GM19238 (cell line): ENCODE data around the gene ARAP1.

ENCODE experiments used
- DNase-seq: peaks from one replicate; pipeline ENCODE4 v3.0.0; 2011; ENCODE audit warnings: low spot score; ENCODE audit not compliant: insufficient read length

The ARAP1 gene

DNA sequence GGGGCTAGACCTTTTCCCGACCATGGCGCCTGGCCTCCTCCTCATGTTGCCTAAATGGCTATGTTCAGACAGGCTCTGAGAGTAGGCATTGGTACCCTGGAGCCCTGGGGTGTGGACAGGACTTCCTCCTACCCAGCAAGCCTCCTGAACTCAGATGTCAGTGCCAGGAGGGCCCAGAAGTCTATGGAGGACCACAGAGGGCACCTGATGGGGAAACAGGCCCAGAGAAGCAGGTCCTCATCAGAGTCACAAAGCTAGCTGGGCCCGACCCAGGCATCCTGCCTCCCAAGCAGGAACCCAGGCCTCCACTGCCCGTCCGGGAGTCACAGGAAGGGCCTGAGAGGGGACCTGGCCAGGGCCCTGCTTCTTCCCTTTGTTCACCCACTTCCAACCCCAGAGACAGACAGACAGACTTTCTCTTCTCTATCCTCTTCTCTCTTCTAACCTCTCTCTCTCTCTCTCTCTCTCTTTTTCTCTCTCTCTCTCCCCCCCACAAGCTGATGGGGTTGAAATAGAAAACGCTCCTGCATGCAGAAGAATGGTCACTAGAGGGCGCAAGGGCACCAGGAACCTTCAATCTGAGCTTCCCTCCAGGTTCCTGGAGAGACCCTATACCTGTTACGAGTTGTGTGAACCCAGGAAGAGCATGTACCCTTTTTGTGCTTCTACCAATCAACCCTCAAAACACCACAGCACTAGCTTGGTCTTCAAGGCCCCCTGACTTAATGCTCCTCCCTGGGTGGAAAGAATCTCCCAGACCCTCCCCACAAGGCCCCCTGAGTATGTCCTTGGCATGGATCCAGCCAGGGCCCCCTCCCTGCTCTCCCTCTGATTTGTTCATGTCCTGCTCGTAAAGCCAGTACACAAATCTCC is 27.1 kb downstream of the ARAP1 start:
- peak; percentile 62 for DNase-seq

GRCh38 chr11:72724021-72724551 is 28.1 kb downstream of the ARAP1 start:
- no peak for DNase-seq

DNA sequence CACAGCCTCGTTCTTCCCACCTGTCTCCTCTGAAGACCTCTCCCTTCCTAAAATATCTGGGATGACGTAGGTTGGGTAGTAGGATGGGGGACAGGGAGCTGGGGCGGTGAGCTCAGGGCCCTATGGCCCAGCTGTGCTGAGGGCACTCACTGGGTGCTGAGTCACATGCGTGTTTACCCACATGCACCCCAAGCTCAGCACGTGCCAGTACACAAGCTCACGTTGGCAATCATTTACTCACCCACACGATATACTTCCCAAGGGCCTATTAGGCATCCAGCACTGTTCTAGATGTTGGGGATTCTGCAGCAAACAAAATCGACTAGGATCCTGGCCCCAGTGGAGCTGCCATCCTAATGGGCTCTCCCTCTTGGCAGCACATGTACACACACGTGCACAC is 28.7 kb downstream of the ARAP1 start:
- DNase-seq: no peak

GRCh38 chr11:72722050-72722748 is 30.0 kb downstream of the ARAP1 start:
- DNase-seq: peak; percentile 96

DNA sequence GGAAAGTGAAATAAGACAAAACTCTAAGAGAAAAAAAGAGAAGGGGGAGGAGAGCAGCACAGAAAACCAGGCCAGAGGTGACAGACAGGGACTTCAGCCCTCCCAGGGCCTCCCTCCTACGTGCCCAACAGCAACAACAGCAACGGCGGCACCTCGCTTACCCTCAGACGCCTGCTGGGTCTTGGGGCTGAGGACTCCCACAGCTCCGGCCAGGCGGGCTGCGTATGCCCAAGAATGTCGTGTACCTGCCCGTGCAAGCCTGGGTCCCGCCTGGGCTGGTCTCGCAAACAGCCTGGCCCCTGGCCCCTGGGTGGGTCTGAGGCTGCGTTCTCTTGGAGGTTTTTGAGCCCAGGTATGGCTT is 30.5 kb downstream of the ARAP1 start:
- peak; percentile 45 for DNase-seq

DNA sequence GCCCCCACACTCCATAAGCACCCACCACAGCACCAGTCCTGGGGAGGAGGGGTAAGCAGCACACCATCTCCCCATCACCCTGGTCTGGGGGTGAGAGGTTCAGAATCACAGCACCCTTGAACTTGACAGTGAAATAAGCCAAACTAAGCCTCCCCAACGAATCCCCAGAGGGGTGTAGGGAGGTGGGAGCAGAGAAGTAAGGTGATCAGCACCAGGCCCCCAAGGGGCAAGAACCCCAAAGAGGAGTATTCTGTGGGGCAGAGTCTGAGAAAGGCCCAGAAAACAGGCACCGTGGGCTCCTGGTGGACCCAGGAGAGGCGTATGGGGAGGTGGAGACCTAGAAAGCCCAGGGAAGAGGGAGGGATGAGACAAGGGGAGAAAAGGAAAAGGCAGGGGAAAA is 30.9 kb downstream of the ARAP1 start:
- DNase-seq: no peak

GRCh38 chr11:72720784-72721183 is 31.4 kb downstream of the ARAP1 start:
- DNase-seq: no peak

- no peak for DNase-seq
Observed at GRCh38 chr11:72720047-72720446, 32.2 kb downstream of the ARAP1 start.

GRCh38 chr11:72719551-72719950 is 32.7 kb downstream of the ARAP1 start:
- no peak for DNase-seq

DNA sequence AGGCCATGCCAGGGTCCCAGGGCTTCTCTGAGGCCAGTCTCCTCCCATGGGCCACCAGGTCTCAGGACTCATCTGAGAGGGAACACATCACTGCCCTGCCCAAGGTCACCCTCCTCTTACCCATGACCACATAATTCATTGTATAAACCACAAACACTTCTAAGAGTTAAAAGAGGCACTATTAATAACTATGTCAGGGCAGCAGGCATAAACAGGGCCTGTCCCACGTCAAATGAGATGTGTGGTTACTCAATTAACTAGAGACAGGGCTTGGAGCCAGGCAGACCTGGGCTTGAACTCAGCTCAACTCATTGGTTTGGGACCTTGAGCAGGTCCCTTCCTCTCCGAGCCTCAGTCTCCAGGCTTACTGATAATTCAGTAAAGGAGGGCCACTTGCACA is 33.1 kb downstream of the ARAP1 start:
- DNase-seq: no peak

DNA sequence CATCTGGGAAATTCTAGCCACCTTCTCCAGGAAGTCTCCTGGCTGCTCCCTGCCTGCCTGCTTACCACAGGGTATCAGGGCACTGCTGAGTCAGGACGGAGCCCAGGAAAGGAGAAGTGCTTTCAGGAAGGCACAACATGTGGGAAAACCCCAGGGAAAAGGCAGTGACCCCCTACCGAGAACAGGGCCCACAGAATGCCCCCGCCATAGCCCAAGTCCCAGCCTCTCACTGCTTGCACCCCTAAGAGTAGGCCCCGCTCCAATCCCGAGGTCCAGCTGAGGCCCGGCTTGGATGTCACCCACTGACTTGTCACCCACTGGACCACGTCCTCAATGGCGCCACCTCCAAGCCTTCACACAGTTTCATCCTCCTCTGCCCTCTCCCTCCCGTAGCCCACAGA is 34.1 kb downstream of the ARAP1 start:
- DNase-seq: no peak

GRCh38 chr11:72716788-72717435 is 35.3 kb downstream of the ARAP1 start:
- no peak for DNase-seq

DNA sequence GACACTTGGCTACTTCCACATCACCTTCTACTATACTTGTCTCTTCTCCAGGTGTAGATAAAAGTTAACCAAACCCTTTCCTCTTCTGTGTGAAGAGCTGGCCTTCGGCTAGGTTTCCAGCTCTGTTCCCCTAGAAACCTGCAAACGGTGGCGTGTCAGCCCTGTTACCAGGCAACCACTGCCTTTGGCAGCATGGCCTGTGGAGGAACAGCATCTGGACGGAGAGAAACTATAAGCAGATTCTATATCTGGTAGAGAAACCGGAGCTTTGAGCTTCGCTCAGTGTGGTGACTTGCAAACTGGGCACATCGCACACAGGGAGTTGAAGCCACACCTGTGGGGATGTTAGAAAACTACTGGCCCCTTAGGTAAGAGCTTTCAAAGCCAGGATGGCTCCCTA is 35.9 kb downstream of the ARAP1 start:
- no peak for DNase-seq

DNA sequence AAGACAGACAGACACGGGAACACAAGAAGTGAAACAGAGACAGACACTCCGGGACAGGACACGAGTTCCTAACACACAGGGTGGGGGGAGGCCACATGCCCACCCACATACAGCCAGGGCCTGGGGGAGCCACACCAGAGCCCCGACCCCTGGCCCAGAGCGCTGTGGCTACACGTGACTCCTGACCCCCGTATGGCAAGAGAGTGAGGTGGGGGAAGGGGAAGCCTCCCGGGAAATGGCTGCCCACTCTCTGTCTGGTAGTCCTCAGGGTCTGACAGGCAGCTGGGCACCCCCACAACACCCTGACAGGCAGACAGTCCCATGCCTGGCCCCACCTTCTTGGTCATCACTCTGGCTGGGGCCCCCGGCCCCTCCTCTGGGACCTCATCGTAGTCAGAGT is 39.4 kb downstream of the ARAP1 start:
- DNase-seq: no peak

DNA sequence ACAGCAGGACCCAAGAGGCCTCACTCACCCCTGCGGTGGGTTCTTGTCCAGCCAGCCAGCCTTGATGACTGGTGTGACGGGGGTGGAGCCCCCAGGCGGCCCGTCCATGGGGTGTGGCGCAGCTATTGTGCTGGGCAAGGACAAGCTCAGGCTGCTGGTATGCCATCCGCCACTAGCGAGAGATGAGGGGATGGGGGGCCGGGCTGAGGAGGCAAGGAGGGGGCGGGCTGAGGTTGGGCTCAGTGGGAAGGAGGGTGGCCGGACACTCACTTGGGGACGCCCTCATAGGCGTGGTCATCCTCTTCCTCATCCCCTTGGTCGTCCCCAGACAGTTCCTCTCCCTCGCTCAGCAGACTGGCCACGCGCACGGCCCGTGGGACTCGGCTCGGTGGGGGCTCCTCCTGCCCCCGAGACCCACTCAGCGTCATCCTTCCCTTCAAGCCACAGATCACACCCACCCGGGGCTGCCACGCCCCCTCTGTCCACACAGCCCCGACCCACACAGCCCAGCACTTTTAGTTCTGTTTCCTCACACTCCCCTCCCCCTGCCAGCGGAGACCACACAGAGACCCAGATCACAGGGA is 39.9 kb downstream of the ARAP1 start:
- no peak for DNase-seq

DNA sequence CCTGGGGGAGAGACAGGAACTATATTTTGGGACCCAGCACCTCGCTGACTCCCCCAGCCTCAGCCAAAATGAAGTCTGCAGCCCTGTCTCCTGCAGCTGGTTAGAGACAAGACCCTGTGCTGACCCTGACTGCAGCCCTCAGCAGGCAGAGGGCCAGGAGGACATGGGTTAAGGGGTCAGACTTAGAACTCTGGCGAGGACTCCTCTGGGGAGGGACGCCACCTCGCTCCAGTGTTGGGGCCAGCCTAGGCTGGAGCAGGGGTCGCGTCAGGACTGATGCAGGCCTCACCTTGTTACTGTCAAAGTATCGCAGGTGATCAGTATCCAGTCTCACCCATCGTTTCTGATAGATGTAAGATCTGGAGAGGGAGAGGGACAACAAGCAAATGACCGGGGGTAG is 41.1 kb downstream of the ARAP1 start:
- DNase-seq: no peak

DNA sequence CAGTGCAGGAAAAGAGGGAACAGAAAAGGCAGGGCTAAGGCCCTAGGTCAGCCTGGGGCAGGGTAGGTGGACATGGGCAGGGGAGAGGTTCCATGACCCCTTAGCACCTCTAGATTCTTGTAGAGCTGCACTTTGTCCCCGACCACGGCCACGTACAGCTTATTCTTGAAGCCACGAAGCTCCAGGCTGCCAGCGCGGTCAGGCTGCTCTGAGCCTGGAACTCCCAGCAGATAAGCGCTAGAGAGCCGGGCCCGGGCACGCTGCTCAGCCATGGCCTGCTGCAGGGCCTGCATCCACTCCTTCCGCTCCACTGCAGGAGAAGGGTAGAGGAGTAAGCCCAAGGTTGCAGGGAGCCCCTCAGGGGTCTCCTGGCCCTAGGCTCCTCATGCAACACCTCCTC is 41.9 kb downstream of the ARAP1 start:
- no peak for DNase-seq

GRCh38 chr11:72709478-72710238 is 42.5 kb downstream of the ARAP1 start:
- DNase-seq: no peak

DNA sequence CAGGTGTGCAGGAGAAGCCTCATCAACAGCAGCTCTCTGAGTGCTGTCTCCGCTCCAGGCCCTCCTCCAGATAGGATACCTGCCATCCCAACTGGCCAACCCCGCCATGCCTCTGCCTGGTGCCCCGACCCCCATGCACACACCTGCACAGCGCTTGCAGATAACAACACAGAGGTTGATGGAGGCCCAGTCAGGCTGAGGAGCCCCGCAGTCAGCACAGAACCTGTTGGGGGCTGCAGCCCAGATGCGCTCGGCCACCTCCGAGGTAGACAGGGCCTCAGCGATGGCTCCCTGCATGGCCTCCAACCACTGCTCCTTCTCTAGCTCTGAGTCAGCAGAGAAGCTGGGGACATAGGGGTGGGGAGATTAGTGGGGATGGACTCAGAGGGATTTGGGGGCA is 45.2 kb downstream of the ARAP1 start:
- no peak for DNase-seq

GRCh38 chr11:72706579-72706978 is 45.6 kb downstream of the ARAP1 start:
- no peak for DNase-seq
